Osteoblast (primary cell): Measurements from ENCODE around the gene TMEM38A. TPM values are rescaled to one million over a fixed set of nuclear protein-coding genes. Genes with fewer than 3 reads are reported as not detected.
A peak's percentile ranks its signal among the peaks of the same experiment; 100 is the strongest.
"Not testable (repeated sequence)": the region's sequence is repeated elsewhere in the genome, so short reads cannot be mapped to it uniquely, and the experiment has no call there.

Source experiments
- DNase-seq: peaks from one replicate; pipeline ENCODE4 v3.0.0; 2011; ENCODE audit warnings: low spot score, mixed read lengths; ENCODE audit not compliant: insufficient read length; ENCODE audit errors: missing footprints
- H2AFZ ChIP-seq: 2 replicates; pipeline ENCODE4 v1.6.0; 2011; ENCODE audit warnings: mild to moderate bottlenecking, low read length
- H3K27ac ChIP-seq: 2 replicates; pipeline ENCODE4 v1.5.1; 2011; ENCODE audit warnings: mild to moderate bottlenecking, low read depth, low read length, moderate library complexity
- H3K27me3 ChIP-seq: 2 replicates; pipeline ENCODE4 v1.6.0; 2012; ENCODE audit warnings: mild to moderate bottlenecking, control low read depth, inconsistent platforms, low read length, moderate library complexity; ENCODE audit not compliant: insufficient read depth
- H3K36me3 ChIP-seq: 2 replicates; pipeline ENCODE4 v1.5.1; 2011; ENCODE audit warnings: mild to moderate bottlenecking, low read length, control low read depth, moderate library complexity; ENCODE audit not compliant: insufficient read depth
- H3K4me1 ChIP-seq: 2 replicates; pipeline ENCODE4 v1.5.1; 2011; ENCODE audit warnings: mild to moderate bottlenecking, low read length, control low read depth, moderate library complexity; ENCODE audit not compliant: insufficient read depth
- H3K4me2 ChIP-seq: 2 replicates; pipeline ENCODE4 v1.6.0; 2011; ENCODE audit warnings: mild to moderate bottlenecking, low read length; ENCODE audit not compliant: insufficient read depth
- H3K4me3 ChIP-seq: fragments of 200-600 bp; sonication (generic); 3 replicates; pipeline ENCODE4 v1.5.1; 2012; ENCODE audit warnings: mild to moderate bottlenecking, low read length, inconsistent platforms; ENCODE audit not compliant: insufficient read depth
- H3K79me2 ChIP-seq: 2 replicates; pipeline ENCODE4 v1.6.0; 2012; ENCODE audit warnings: mild to moderate bottlenecking, low read length, control low read depth, inconsistent platforms; ENCODE audit not compliant: insufficient read depth
- H3K9me3 ChIP-seq: 2 replicates; pipeline ENCODE4 v1.5.1; 2011; ENCODE audit warnings: low read depth, low read length, control low read depth
- H4K20me1 ChIP-seq: 2 replicates; pipeline ENCODE4 v1.6.0; 2012; ENCODE audit warnings: mild to moderate bottlenecking, low read length, control low read depth; ENCODE audit not compliant: insufficient read depth
- total RNA-seq: library from RNA; depleted of rRNA; stranded (reverse); fragments of >200 nt; gene quantifications from 2 replicates; pipeline ENCODE4 v1.2.3, GENCODE V29; 2012
- TF ChIP-seq, protein P1 (sequence below): IDR thresholded peaks from 2 replicates; pipeline ENCODE4 v1.5.1; 2011; ENCODE audit warnings: mild to moderate bottlenecking, low read depth, low read length, moderate library complexity; ENCODE audit errors: extremely low read depth

The TMEM38A gene
- total RNA-seq, 1 donor, result 2.5 TPM

DNA sequence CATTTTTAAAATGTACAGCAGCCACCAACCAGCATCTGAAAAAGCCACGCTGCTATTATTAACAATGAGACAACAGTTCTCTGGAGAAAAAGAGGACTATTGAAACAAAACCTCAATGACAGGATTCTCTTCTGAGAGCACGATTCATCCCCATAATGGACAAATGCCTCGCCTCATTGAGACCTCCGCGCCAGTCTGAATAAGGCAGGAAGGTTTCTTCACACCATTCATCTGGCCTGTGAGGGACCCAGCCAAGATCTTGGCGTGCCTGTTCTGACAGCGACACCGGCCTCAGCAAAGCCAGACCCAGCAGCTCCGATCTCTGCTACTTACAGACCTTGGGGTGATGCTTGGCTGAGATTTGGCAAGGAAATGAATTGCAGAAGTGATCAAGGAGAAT lies 15.8 kb upstream of the TMEM38A start:
- H2AFZ ChIP-seq, result no peak overlapping the region
- H3K4me1 ChIP-seq, result peaks cover 2% of the 10 kb centered on the region
- peaks cover 49% of the 10 kb centered on the region for H3K79me2 ChIP-seq
- H3K4me2 ChIP-seq, result no peak overlapping the region
- no peaks in the 10 kb centered on the region for H3K9me3 ChIP-seq
- no peaks in the 10 kb centered on the region for H3K27me3 ChIP-seq
- no peak for DNase-seq
- TF ChIP-seq, protein P1, sequence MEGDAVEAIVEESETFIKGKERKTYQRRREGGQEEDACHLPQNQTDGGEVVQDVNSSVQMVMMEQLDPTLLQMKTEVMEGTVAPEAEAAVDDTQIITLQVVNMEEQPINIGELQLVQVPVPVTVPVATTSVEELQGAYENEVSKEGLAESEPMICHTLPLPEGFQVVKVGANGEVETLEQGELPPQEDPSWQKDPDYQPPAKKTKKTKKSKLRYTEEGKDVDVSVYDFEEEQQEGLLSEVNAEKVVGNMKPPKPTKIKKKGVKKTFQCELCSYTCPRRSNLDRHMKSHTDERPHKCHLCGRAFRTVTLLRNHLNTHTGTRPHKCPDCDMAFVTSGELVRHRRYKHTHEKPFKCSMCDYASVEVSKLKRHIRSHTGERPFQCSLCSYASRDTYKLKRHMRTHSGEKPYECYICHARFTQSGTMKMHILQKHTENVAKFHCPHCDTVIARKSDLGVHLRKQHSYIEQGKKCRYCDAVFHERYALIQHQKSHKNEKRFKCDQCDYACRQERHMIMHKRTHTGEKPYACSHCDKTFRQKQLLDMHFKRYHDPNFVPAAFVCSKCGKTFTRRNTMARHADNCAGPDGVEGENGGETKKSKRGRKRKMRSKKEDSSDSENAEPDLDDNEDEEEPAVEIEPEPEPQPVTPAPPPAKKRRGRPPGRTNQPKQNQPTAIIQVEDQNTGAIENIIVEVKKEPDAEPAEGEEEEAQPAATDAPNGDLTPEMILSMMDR, result no peak
- H3K4me3 ChIP-seq, result no peak overlapping the region
- H3K27ac ChIP-seq, result no peak overlapping the region
- peaks cover 8% of the 10 kb centered on the region for H4K20me1 ChIP-seq
- peaks cover 47% of the 10 kb centered on the region for H3K36me3 ChIP-seq

DNA sequence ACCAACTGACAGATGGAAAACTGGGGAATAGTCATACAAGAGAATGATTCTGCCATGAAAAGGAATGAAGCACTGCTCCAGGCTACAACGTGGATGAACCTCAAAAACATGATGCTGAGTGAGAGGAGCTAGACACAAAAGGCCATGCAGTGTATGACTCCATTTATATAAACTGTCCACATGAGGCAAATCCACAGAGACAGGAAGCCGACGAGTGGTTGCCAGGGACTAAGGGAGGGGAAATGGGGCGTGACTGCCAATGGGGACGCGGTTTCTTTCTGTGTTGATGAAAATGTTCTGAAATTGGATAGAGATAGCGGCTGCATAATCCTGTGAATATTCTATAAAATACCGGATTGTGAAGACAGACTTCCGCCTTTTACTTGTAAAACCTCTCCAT lies 11.2 kb upstream of the TMEM38A start:
- H3K27me3 ChIP-seq, result no peaks in the 10 kb centered on the region
- TF ChIP-seq, protein P1, result no peak
- DNase-seq, result no peak
- peaks cover 49% of the 10 kb centered on the region for H3K36me3 ChIP-seq
- H3K4me1 ChIP-seq, result peaks cover 2% of the 10 kb centered on the region
- no peaks in the 10 kb centered on the region for H3K9me3 ChIP-seq
- H4K20me1 ChIP-seq, result peaks cover 10% of the 10 kb centered on the region
- H3K27ac ChIP-seq, result no peak overlapping the region
- H3K4me2 ChIP-seq, result peak overlapping the region; percentile 20
- H3K4me3 ChIP-seq, result no peak overlapping the region
- H2AFZ ChIP-seq, result no peak overlapping the region
- H3K79me2 ChIP-seq, result peaks cover 19% of the 10 kb centered on the region

DNA sequence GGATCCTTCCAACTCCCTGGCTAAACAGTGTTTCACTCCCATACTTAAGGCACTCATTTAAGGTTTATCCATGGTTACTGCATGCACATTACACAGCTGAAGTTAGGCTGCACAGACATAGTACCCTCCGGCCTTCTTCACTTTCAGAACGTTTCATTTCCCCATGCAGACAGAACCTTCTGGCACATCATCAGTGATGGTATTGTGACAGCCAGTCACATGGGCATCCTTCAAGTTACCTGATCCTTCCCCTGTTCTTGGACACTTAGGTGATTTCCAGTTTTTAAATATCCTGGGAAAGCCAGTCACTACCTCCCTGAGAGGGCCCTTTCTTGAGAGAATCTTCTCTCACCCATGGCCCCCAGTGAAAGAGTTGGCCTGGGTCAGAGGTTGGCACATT lies 10.1 kb upstream of the TMEM38A start:
- Histone ChIP-seq H3K9me3 (no peaks in the 10 kb centered on the region), H3K36me3 (peaks cover 51% of the 10 kb centered on the region), H3K79me2 (peaks cover 20% of the 10 kb centered on the region), H3K27me3 (no peaks in the 10 kb centered on the region), H3K4me1 (peaks cover 2% of the 10 kb centered on the region), H3K4me3 (no peak overlapping the region), H3K4me2 (no peak overlapping the region), H4K20me1 (peaks cover 11% of the 10 kb centered on the region), H2AFZ (no peak overlapping the region), H3K27ac (no peak overlapping the region)
- no peak for DNase-seq
- TF ChIP-seq, protein P1, result no peak

DNA sequence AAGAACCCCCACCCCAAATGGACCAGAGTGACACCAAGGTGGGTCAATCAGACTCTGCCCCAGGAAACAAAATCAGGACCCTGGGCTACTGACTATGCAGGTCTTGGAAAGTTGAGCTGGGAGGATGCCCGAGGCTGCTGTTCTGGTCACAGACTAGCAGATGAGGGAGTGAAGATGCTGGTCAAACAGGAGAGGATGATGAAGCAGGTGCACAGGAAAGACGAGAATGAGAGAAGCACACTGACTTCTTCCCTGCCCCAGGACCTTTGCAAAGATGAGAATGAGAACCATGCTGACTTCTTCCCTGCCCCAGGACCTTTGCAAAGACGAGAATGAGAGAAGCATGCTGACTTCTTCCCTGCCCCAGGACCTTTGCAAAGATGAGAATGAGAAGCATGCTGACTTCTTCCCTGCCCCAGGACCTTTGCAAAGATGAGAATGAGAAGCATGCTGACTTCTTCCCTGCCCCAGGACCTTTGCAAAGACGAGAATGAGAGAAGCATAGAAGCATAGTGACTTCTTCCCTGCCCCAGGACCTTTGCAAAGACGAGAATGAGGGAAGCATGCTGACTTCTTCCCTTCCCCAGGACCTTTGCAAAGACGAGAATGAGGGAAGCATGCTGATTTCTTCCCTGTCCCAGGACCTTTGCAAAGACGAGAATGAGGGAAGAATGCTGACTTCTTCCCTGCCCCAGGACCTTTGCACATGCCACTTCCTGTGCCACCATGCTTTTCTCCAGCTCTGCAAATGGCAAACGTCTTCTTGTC lies 9.3 kb upstream of the TMEM38A start:
- H3K36me3 ChIP-seq, result peaks cover 49% of the 10 kb centered on the region
- not testable (repeated sequence) for H3K4me3 ChIP-seq, H2AFZ ChIP-seq, H3K27me3 ChIP-seq, H3K4me1 ChIP-seq, DNase-seq, H3K4me2 ChIP-seq, H3K9me3 ChIP-seq, H3K27ac ChIP-seq
- H3K79me2 ChIP-seq, result peaks cover 25% of the 10 kb centered on the region
- H4K20me1 ChIP-seq, result peaks cover 14% of the 10 kb centered on the region
